Panc1 (cell line): Measurements from ENCODE around the gene TMEM87A. TPM values are rescaled to one million over a fixed set of nuclear protein-coding genes. Genes with fewer than 3 reads are reported as not detected.
"Not testable (repeated sequence)": the region's sequence is repeated elsewhere in the genome, so short reads cannot be mapped to it uniquely, and the experiment has no call there.

Experiments used
- ATAC-seq: fragments of 200-7000 bp; cut with Tn5 transposase; 2 replicates; pipeline ENCODE4 v1.9.1; 2020; ENCODE audit warnings: mild to moderate bottlenecking, moderate library complexity
- BruUV-seq: library from RNA; stranded (reverse); fragments of 400-500 nt; replicated peaks from 2 replicates; lab custom pipeline; 2021; lab: Mats Ljungman, UMichigan
- CTCF ChIA-PET: fragments of 300-600 bp; sonication (Branson Sonifier 250); formaldehyde crosslinking; loops from one replicate; lab custom pipeline; 2022; ENCODE audit warnings: antibody characterized with exemption; lab: Charles Lee
- POLR2A ChIA-PET: fragments of 300-600 bp; sonication (Branson Sonifier 250); formaldehyde crosslinking; loops from one replicate; lab custom pipeline; 2022; ENCODE audit warnings: antibody characterized with exemption; lab: Charles Lee
- DNase-seq: peaks from one replicate; pipeline ENCODE4 v3.0.0-alpha.2; 2010; ENCODE audit warnings: low read depth, low spot score
- H3K27ac ChIP-seq: 2 replicates; pipeline ENCODE4 v1.5.1; 2011; ENCODE audit warnings: mild to moderate bottlenecking, low read length, inconsistent platforms
- H3K27me3 ChIP-seq: fragments of 200-500 bp; sonication (Bioruptor generic); 2 replicates; pipeline ENCODE4 v1.6.0; 2014; ENCODE audit warnings: low read length, inconsistent platforms; ENCODE audit not compliant: control insufficient read depth, insufficient read depth
- H3K36me3 ChIP-seq: fragments of 200-500 bp; sonication (Bioruptor generic); 2 replicates; pipeline ENCODE4 v1.5.1; 2014; ENCODE audit warnings: inconsistent platforms, mild to moderate bottlenecking, low read length, moderate library complexity; ENCODE audit not compliant: control insufficient read depth, insufficient read depth
- H3K4me1 ChIP-seq: 2 replicates; pipeline ENCODE4 v1.5.1; 2011; ENCODE audit warnings: inconsistent platforms, mild to moderate bottlenecking, low read length, moderate library complexity; ENCODE audit not compliant: control insufficient read depth, insufficient read depth
- H3K4me3 ChIP-seq, 2 experiments: 2 replicates each; pipeline ENCODE4 v1.5.1; 2011 to 2012; ENCODE audit warnings: low read depth in 2 of 2, low read length in 2 of 2, mild to moderate bottlenecking in 2 of 2, inconsistent platforms in 1 of 2, moderate library complexity in 1 of 2
- H3K9me3 ChIP-seq: fragments of 200-500 bp; sonication (Bioruptor generic); 2 replicates; pipeline ENCODE4 v1.5.1; 2014; ENCODE audit warnings: low read depth, mild to moderate bottlenecking, inconsistent platforms, low read length, moderate library complexity; ENCODE audit not compliant: control insufficient read depth, insufficient read depth
- POLR2AphosphoS5 ChIP-seq: IDR thresholded peaks from 2 replicates; pipeline ENCODE4 v1.6.1; 2012; ENCODE audit warnings: mild to moderate bottlenecking, low read depth, low read length, moderate library complexity
- REST ChIP-seq, 2 experiments: IDR thresholded peaks; 2 replicates each; pipeline ENCODE4 v1.6.1; 2011 to 2012; ENCODE audit warnings: low read depth in 2 of 2, control low read depth in 1 of 2, low read length in 1 of 2, mild to moderate bottlenecking in 1 of 2, moderate library complexity in 1 of 2; ENCODE audit not compliant: insufficient read depth in 1 of 2
- SIN3A ChIP-seq: IDR thresholded peaks from 2 replicates; pipeline ENCODE4 v1.6.1; 2012; ENCODE audit warnings: low read depth, mild to moderate bottlenecking, low read length, moderate library complexity, borderline replicate concordance; ENCODE audit not compliant: insufficient read depth
- TCF7L2 ChIP-seq: IDR thresholded peaks from 2 replicates; pipeline ENCODE4 v1.6.1; 2011; ENCODE audit warnings: mild to moderate bottlenecking, low read depth, low read length, inconsistent platforms
- in situ Hi-C: cut with HindIII; loops from 2 replicates; pipeline ENCODE4 v1.10.0; 2016; ENCODE audit warnings: low sequenced_read_pairs, low pct_unique_long_range_greater_than_20kb
- intact Hi-C: fragments of 100-400 bp; cut with micrococcal nuclease; formaldehyde crosslinking; loops from one replicate; pipeline ENCODE4 v1.10.0; 2022; ENCODE audit not compliant: unreplicated experiment
- total RNA-seq: library from RNA; stranded (reverse); gene quantifications from one replicate; pipeline ENCODE4 v1.2.1, GENCODE V29; 2021; ENCODE audit not compliant: unreplicated experiment
- TF ChIP-seq, protein P1 (sequence below): fragments of 450-650 bp; IDR thresholded peaks from 2 replicates; pipeline ENCODE4 v1.5.1; 2017; ENCODE audit warnings: mild to moderate bottlenecking

TMEM87A gene
- total RNA-seq, 1 experiment from 2014 or later = 49.6 TPM

DNA sequence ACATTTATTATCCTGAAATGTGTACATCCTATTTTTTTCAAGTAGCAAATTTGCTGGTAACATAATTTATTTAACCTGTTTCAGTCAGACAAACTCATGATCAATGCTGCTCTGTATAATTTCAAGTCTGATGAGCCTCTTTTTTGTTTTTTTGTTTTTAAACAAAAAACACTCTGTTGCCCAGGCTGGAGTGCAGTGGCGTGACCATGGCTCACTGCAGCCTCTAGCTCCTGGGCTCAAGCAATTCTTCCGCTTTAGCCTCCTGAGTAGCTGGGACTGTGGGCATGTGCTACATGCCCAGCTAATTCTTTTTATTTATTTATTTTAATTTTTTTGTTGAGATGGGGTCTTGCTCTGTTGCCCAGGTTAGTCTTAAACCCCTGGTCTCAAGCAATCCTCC, 46.0 kb upstream of the TMEM87A start:
- Histone ChIP-seq H3K9me3 (no peaks in the 10 kb centered on the region), H3K4me3 (no peak overlapping the region), H3K36me3 (no peaks in the 10 kb centered on the region), H3K27me3 (no peaks in the 10 kb centered on the region), H3K27ac (no peak overlapping the region), H3K4me1 (no peaks in the 10 kb centered on the region)
- CTCF ChIA-PET = no interaction called here
- ATAC-seq (no peak), DNase-seq (no peak)
- POLR2A ChIA-PET = no interaction called here
- TF ChIP-seq POLR2AphosphoS5 = no peak
- no peak for TF ChIP-seq REST (IDR thresholded peaks at IDR 0.05; ENCODE audit: insufficient read depth in 1 of 2, low read depth in 2 of 2, low read length in 1 of 2)
- TF ChIP-seq TCF7L2 = no peak
- no peak for TF ChIP-seq SIN3A
- TF ChIP-seq, protein P1, sequence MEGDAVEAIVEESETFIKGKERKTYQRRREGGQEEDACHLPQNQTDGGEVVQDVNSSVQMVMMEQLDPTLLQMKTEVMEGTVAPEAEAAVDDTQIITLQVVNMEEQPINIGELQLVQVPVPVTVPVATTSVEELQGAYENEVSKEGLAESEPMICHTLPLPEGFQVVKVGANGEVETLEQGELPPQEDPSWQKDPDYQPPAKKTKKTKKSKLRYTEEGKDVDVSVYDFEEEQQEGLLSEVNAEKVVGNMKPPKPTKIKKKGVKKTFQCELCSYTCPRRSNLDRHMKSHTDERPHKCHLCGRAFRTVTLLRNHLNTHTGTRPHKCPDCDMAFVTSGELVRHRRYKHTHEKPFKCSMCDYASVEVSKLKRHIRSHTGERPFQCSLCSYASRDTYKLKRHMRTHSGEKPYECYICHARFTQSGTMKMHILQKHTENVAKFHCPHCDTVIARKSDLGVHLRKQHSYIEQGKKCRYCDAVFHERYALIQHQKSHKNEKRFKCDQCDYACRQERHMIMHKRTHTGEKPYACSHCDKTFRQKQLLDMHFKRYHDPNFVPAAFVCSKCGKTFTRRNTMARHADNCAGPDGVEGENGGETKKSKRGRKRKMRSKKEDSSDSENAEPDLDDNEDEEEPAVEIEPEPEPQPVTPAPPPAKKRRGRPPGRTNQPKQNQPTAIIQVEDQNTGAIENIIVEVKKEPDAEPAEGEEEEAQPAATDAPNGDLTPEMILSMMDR = no peak
- in situ Hi-C loops = no loop called here
- no TSS peak for BruUV-seq
- intact Hi-C loops = no loop called here

DNA sequence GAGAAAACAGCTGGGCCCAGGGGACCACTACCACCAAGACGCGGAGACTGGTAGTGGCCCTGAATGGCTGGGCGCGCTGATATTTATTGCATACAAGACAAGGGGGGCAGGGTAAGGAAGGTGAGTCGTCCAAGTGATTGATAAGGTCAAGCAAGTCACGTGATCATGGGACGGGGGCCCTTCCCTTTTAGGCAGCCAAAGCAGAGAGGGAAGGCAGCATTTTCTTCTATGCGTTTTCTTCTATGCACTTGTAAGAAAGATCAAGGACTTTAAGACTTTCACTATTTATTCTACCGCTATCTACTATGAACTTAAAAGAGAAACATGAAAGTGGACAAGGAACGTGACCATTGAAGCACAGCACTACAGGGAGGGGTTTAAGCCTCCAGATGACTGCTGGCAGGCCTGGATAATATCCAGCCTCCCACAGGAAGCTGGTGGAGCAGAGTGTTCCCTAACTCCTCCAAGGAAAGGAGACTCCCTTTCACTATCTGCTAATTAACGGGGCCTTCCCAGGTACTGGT, 43.1 kb upstream of the TMEM87A start:
- in situ Hi-C loops, ATAC-seq, BruUV-seq, CTCF ChIA-PET, H3K9me3 ChIP-seq, POLR2A ChIA-PET, H3K4me3 ChIP-seq, H3K27me3 ChIP-seq, intact Hi-C loops, DNase-seq, H3K4me1 ChIP-seq, H3K36me3 ChIP-seq, H3K27ac ChIP-seq: not testable (repeated sequence)

DNA sequence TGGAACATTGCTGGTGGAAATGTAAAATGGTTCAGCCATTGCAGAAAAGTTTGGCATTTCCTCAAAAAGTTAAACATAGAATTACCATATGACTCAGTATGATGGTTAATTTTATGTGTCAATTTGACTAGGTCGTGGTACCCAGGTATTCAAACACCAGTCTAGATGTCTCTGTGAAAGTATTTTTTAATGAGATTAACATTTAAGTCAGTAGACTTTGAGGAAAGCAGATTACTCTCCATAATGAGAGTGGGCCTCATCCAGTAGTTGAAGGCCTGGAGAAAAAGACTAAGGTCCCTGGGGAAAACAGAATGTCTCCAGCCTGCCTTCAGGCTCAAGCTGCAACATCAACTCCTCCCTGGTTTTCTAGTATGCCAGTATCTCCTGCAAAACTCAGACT, 42.3 kb upstream of the TMEM87A start:
- intact Hi-C loops = no loop called here

More for the DNA sequence above, 42.3 kb upstream of the TMEM87A start:
- ChIA-PET CTCF (no interaction called here), POLR2A (no interaction called here)
- Histone ChIP-seq H3K36me3 (no peaks in the 10 kb centered on the region), H3K27ac (no peak overlapping the region), H3K27me3 (no peaks in the 10 kb centered on the region), H3K4me1 (no peaks in the 10 kb centered on the region), H3K4me3 (no peak overlapping the region), H3K9me3 (no peaks in the 10 kb centered on the region)
- ATAC-seq (no peak), DNase-seq (no peak)
- TF ChIP-seq SIN3A = no peak
- TF ChIP-seq REST (IDR thresholded peaks at IDR 0.05; ENCODE audit: insufficient read depth in 1 of 2, low read depth in 2 of 2, low read length in 1 of 2) = no peak
- BruUV-seq = no TSS peak
- in situ Hi-C loops = no loop called here
